Astrocyte of the spinal cord (primary cell): ENCODE measurements around the gene FNDC10.

Source experiments
- DNase-seq: peaks from one replicate; pipeline ENCODE4 v3.0.0; 2011; ENCODE audit warnings: low read depth, low spot score
- H3K4me3 ChIP-seq: 2 replicates; pipeline ENCODE4 v1.5.1; 2011; ENCODE audit warnings: low read depth, mild to moderate bottlenecking, low read length, moderate library complexity
- CTCF ChIP-seq: IDR thresholded peaks from 2 replicates; pipeline ENCODE4 v1.5.1; 2012; ENCODE audit warnings: low read depth, mild to moderate bottlenecking, low read length, inconsistent platforms
- in situ Hi-C: cut with HindIII; loops from 2 replicates; pipeline ENCODE4 v1.10.0; 2017; ENCODE audit warnings: low sequenced_read_pairs

The FNDC10 gene

GRCh38 chr1:1627829-1628753 is 28.2 kb upstream of the FNDC10 start:
- DNase-seq, result no peak
- no peak for TF ChIP-seq CTCF
- in situ Hi-C loops, result no loop called here
- no peak overlapping the region for H3K4me3 ChIP-seq

GRCh38 chr1:1627261-1627828 is 27.4 kb upstream of the FNDC10 start:
- TF ChIP-seq CTCF, result no peak
- in situ Hi-C loops, result no loop called here
- no peak overlapping the region for H3K4me3 ChIP-seq

GRCh38 chr1:1626207-1627141 is 26.5 kb upstream of the FNDC10 start:
- in situ Hi-C loops, result no loop called here
- no peak overlapping the region for H3K4me3 ChIP-seq
- DNase-seq, result no peak
- no peak for TF ChIP-seq CTCF

More at GRCh38 chr1:1627261-1627828, 27.4 kb upstream of the FNDC10 start:
- DNase-seq, result no peak

- no peak for TF ChIP-seq CTCF
- DNase-seq, result no peak
Measured at GRCh38 chr1:1625824-1626206, 25.9 kb upstream of the FNDC10 start.

GRCh38 chr1:1625404-1625775 is 25.5 kb upstream of the FNDC10 start:
- no peak for DNase-seq
- H3K4me3 ChIP-seq, result no peak overlapping the region
- in situ Hi-C loops, result no loop called here
- TF ChIP-seq CTCF, result no peak

More at GRCh38 chr1:1625824-1626206, 25.9 kb upstream of the FNDC10 start:
- H3K4me3 ChIP-seq, result no peak overlapping the region
- in situ Hi-C loops, result no loop called here
